ENCODE data around the gene LRIG1.

Gene LRIG1

GRCh38 chr3:66488492-66488891, 12.3 kb downstream of the LRIG1 start:
- no peak for DNase-seq (ENCODE audit: low read depth, low spot score)
- ChIA-PET CTCF (interaction anchor here (1.0 to 5.9 kb wide), 3 partner anchors 81 to 328 kb away, joined by 3 to 35 read pairs (median 3); no protein-coding TSS in a partner anchor), POLR2A (no interaction called here)
- no peak overlapping the region for H3K4me3 ChIP-seq (ENCODE audit: low read depth, low read length)
- no peak for TF ChIP-seq CTCF (IDR thresholded peaks at IDR 0.05; ENCODE audit: insufficient read depth, low read length, missing control alignments)

GRCh38 chr3:66487465-66487864, 13.4 kb downstream of the LRIG1 start:
- CTCF ChIA-PET, result interaction anchor here (1.0 to 1.8 kb wide), 6 partner anchors 10 to 329 kb away, joined by 3 to 6 read pairs (median 3); no protein-coding TSS in a partner anchor

GRCh38 chr3:66486646-66487045, 14.2 kb downstream of the LRIG1 start:
- DNase-seq (ENCODE audit: low read depth, low spot score), result no peak
- ChIA-PET POLR2A (interaction anchor here (1.4 kb wide), 1 partner anchor 73 kb away, joined by 3 read pairs; no protein-coding TSS in a partner anchor), CTCF (interaction anchor here (1.1 to 2.0 kb wide), 9 partner anchors 8 to 335 kb away, joined by 3 to 11 read pairs (median 4); no protein-coding TSS in a partner anchor)
- TF ChIP-seq CTCF (IDR thresholded peaks at IDR 0.05; ENCODE audit: insufficient read depth, low read length, missing control alignments), result no peak
- no peak overlapping the region for H3K4me3 ChIP-seq (ENCODE audit: low read depth, low read length)

More at GRCh38 chr3:66487465-66487864, 13.4 kb downstream of the LRIG1 start:
- no peak overlapping the region for H3K4me3 ChIP-seq (ENCODE audit: low read depth, low read length)
- DNase-seq (ENCODE audit: low read depth, low spot score), result no peak
- TF ChIP-seq CTCF (IDR thresholded peaks at IDR 0.05; ENCODE audit: insufficient read depth, low read length, missing control alignments), result no peak
- POLR2A ChIA-PET, result no interaction called here

GRCh38 chr3:66486202-66486601, 14.6 kb downstream of the LRIG1 start:
- no peak overlapping the region for H3K4me3 ChIP-seq (ENCODE audit: low read depth, low read length)
- no peak for TF ChIP-seq CTCF (IDR thresholded peaks at IDR 0.05; ENCODE audit: insufficient read depth, low read length, missing control alignments)
- POLR2A ChIA-PET, result interaction anchor here (1.4 kb wide), 1 partner anchor 73 kb away, joined by 3 read pairs; no protein-coding TSS in a partner anchor
- DNase-seq (ENCODE audit: low read depth, low spot score), result no peak
- CTCF ChIA-PET, result interaction anchor here (1.1 to 2.0 kb wide), 8 partner anchors 8 to 336 kb away, joined by 3 to 11 read pairs (median 5); no protein-coding TSS in a partner anchor

GRCh38 chr3:66485291-66485968, 15.4 kb downstream of the LRIG1 start:
- POLR2A ChIA-PET, result no interaction called here
- no peak for DNase-seq (ENCODE audit: low read depth, low spot score)
- CTCF ChIA-PET, result interaction anchor here (1.7 to 2.0 kb wide), 6 partner anchors 9 to 337 kb away, joined by 3 to 11 read pairs (median 6); no protein-coding TSS in a partner anchor
- TF ChIP-seq CTCF (IDR thresholded peaks at IDR 0.05; ENCODE audit: insufficient read depth, low read length, missing control alignments), result no peak
- no peak overlapping the region for H3K4me3 ChIP-seq (ENCODE audit: low read depth, low read length)

GRCh38 chr3:66484106-66484844, 16.5 kb downstream of the LRIG1 start:
- no peak overlapping the region for H3K4me3 ChIP-seq (ENCODE audit: low read depth, low read length)
- ChIA-PET POLR2A (no interaction called here), CTCF (interaction anchor here (0.8 to 5.0 kb wide), 7 partner anchors 11 to 338 kb away, joined by 3 to 29 read pairs (median 5); no protein-coding TSS in a partner anchor)
- DNase-seq (ENCODE audit: low read depth, low spot score), result no peak
- no peak for TF ChIP-seq CTCF (IDR thresholded peaks at IDR 0.05; ENCODE audit: insufficient read depth, low read length, missing control alignments)

Measured in AG04449 (cell line).